Colon (tissue), 2 donors: ENCODE results near the gene ASXL2.

Experiments
- FAIRE-seq: peaks from 2 replicates; lab custom pipeline; 2012; peaks lifted over from hg19 to GRCh38; lab: Jason Lieb, UNC
- donor health status: control.
- donor health status: control.

Gene ASXL2

DNA sequence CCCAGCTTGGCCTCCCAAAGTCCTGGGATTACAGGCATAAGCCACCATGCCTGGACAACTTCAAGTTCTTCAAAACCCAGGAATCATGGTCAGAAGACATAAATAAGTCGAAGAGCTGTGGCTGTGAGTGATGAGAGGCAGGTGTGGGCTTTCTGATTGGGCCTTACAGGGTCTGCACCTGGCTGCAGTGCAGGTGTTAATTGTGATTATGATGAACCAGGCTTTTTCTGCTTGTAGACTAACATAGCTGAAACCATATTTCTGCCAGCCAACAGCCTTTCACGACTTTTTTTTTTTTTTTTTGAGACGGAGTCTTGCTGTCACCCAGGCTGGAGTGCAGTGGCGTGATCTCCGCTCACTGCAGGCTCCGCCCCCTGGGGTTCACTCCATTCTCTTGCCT lies 190.1 kb downstream of the ASXL2 start:
- FAIRE-seq: no peak

DNA sequence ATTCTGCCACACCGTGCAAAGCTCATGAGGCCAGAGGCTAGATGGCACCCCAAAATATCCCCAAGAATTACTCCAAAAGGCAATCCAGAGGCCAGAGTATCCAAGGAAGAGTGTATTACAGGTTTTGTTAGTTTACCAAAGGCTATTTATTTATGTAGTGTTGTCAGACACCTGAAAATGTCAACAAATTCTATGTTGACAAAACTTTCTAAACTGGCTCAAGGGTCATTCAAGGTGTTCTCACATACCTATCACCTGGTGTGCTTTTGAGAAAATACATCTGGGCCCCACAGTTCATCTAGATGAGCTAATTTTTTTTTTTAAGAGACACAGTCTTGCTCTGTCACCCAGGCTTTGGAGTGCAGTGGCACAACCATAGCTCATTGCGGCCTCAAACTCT lies 192.5 kb downstream of the ASXL2 start:
- no peak for FAIRE-seq

DNA sequence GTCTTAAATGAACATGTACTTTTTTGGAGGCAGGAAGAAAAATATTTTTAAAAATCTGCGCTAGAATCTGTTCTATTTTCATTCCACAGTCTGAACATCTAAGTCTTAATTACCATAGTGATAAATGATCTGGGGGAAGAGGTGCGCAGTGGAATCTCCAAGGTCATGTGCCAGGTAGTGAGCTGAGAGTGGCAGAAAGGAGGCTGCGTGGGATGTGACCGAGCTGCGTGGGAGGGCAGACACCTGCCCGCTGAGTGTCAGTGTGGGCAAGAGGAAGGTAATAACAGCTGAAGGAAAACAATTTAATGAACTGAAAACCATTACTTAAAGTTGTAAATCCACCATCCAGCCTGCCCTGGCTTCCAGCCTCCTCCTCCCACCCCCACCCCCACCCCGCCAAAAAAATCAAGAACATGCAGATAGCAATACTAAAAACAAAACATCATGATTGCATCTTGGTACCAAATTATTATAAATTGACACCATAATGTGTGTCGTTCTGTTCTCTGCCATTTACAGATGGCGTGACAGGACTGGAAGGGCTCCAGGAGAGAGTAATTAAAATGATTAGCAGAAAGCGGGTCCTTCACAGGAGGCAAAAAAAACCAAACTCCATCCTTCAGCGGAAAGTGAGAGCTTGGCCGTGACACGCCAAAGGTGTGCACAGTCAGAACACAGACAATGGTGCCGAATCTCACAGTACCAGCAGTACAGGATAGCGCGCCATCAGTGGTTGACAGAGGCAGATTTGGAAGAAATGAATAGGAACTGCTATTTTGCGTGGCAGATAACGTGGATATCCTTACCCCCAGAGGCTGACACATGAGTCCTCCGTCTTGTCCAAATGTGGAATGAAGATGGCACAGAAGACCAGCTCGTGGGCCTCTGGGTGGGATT lies 193.5 kb downstream of the ASXL2 start:
- no peak for FAIRE-seq
